ENCODE data around the gene OCRL.

OCRL gene

GRCh38 chrX:129510331-129510730 is 29.7 kb upstream of the OCRL start:
- no peak overlapping the region for H3K4me3 ChIP-seq (ENCODE audit: low read depth, low read length)
- no peak for TF ChIP-seq CTCF (IDR thresholded peaks at IDR 0.05; ENCODE audit: borderline replicate concordance, insufficient read depth, low read depth, low read length)

- no peak for TF ChIP-seq CTCF (IDR thresholded peaks at IDR 0.05; ENCODE audit: borderline replicate concordance, insufficient read depth, low read depth, low read length)
Measured at GRCh38 chrX:129511689-129512088, 28.4 kb upstream of the OCRL start.

GRCh38 chrX:129512409-129512808 is 27.6 kb upstream of the OCRL start:
- TF ChIP-seq CTCF (IDR thresholded peaks at IDR 0.05; ENCODE audit: borderline replicate concordance, insufficient read depth, low read depth, low read length): no peak
- H3K4me3 ChIP-seq (ENCODE audit: low read depth, low read length): no peak overlapping the region

More at GRCh38 chrX:129511689-129512088, 28.4 kb upstream of the OCRL start:
- H3K4me3 ChIP-seq (ENCODE audit: low read depth, low read length): no peak overlapping the region

GRCh38 chrX:129516402-129516801 is 23.7 kb upstream of the OCRL start:
- TF ChIP-seq CTCF (IDR thresholded peaks at IDR 0.05; ENCODE audit: borderline replicate concordance, insufficient read depth, low read depth, low read length): no peak
- H3K4me3 ChIP-seq (ENCODE audit: low read depth, low read length): no peak overlapping the region

GRCh38 chrX:129520151-129520550 is 19.9 kb upstream of the OCRL start:
- TF ChIP-seq CTCF (IDR thresholded peaks at IDR 0.05; ENCODE audit: borderline replicate concordance, insufficient read depth, low read depth, low read length): no peak
- no peak overlapping the region for H3K4me3 ChIP-seq (ENCODE audit: low read depth, low read length)

- no peak for TF ChIP-seq CTCF (IDR thresholded peaks at IDR 0.05; ENCODE audit: borderline replicate concordance, insufficient read depth, low read depth, low read length)
- peak overlapping the region; percentile 43 for H3K4me3 ChIP-seq (ENCODE audit: low read depth, low read length)
Measured at GRCh38 chrX:129522184-129523078, 17.6 kb upstream of the OCRL start.

All from GM12875 (cell line).